ENCODE measurements around the gene RDM1. TPM values are rescaled to one million over a fixed set of nuclear protein-coding genes. Genes with fewer than 3 reads are reported as not detected.
"Not testable (repeated sequence)": the region's sequence is repeated elsewhere in the genome, so short reads cannot be mapped to it uniquely, and the experiment has no call there.

The RDM1 gene
- total RNA-seq, result 0.41 TPM

GRCh38 chr17:35930211-35931065 is at the start of gene RDM1:
TSS of gene RDM1 (minus strand) at chr17:35930773. CDS start at chr17:35930727, 46 bp downstream.
- no peak for FAIRE-seq
- peak; percentile 14 to 48 for DNase-seq (ENCODE audit: low spot score in 2 of 2)

GRCh38 chr17:35978346-35978745 is 47.8 kb upstream of the RDM1 start:
- no peak for FAIRE-seq
- no peak for DNase-seq (ENCODE audit: low spot score in 2 of 2)

GRCh38 chr17:35977509-35977908 is 46.9 kb upstream of the RDM1 start:
- DNase-seq (ENCODE audit: low spot score in 2 of 2) (no peak), FAIRE-seq (no peak)

GRCh38 chr17:35973333-35974260 is 43.0 kb upstream of the RDM1 start:
- DNase-seq (ENCODE audit: low spot score in 2 of 2) (no peak), FAIRE-seq (no peak)

- FAIRE-seq, result no peak
- DNase-seq (ENCODE audit: low spot score in 2 of 2), result no peak
Measured at GRCh38 chr17:35972945-35973332, 42.4 kb upstream of the RDM1 start.

GRCh38 chr17:35972535-35972934 is 42.0 kb upstream of the RDM1 start:
- DNase-seq (ENCODE audit: low spot score in 2 of 2) (no peak), FAIRE-seq (no peak)

- no peak for DNase-seq (ENCODE audit: low spot score in 2 of 2)
- FAIRE-seq, result no peak
Measured at GRCh38 chr17:35972066-35972465, 41.5 kb upstream of the RDM1 start.

- DNase-seq (ENCODE audit: low spot score in 2 of 2) (peak; percentile 19 to 61), FAIRE-seq (no peak)
Measured at GRCh38 chr17:35969558-35970380, 39.2 kb upstream of the RDM1 start.

- DNase-seq (ENCODE audit: low spot score in 2 of 2), result no peak
- FAIRE-seq, result no peak
Measured at GRCh38 chr17:35968520-35969054, 38.0 kb upstream of the RDM1 start.

- FAIRE-seq, result no peak
- DNase-seq (ENCODE audit: low spot score in 2 of 2), result no peak
Measured at GRCh38 chr17:35965272-35965671, 34.7 kb upstream of the RDM1 start.

- FAIRE-seq (no peak), DNase-seq (ENCODE audit: low spot score in 2 of 2) (no peak)
Measured at GRCh38 chr17:35963663-35964062, 33.1 kb upstream of the RDM1 start.

- no peak for FAIRE-seq
Measured at GRCh38 chr17:35953720-35954119, 23.1 kb upstream of the RDM1 start.

GRCh38 chr17:35949401-35949800 is 18.8 kb upstream of the RDM1 start:
- no peak for FAIRE-seq
- no peak for DNase-seq (ENCODE audit: low spot score in 2 of 2)

More at GRCh38 chr17:35953720-35954119, 23.1 kb upstream of the RDM1 start:
- DNase-seq (ENCODE audit: low spot score in 2 of 2), result no peak

- no peak for FAIRE-seq
- DNase-seq (ENCODE audit: low spot score in 2 of 2), result no peak
Measured at GRCh38 chr17:35948092-35948491, 17.5 kb upstream of the RDM1 start.

- DNase-seq (ENCODE audit: low spot score in 2 of 2) (peak in 1 of 2 donors; percentile 18), FAIRE-seq (no peak)
Measured at GRCh38 chr17:35947156-35947585, 16.6 kb upstream of the RDM1 start.

GRCh38 chr17:35944151-35944550 is 13.6 kb upstream of the RDM1 start:
- FAIRE-seq (no peak), DNase-seq (ENCODE audit: low spot score in 2 of 2) (no peak)

GRCh38 chr17:35943537-35943936 is 13.0 kb upstream of the RDM1 start, which contains the start of gene LYZL6:
TSS of gene LYZL6 (minus strand) at chr17:35943713. CDS start at chr17:35939356, 4,357 bp downstream.
- DNase-seq (ENCODE audit: low spot score in 2 of 2) (no peak), FAIRE-seq (no peak)

GRCh38 chr17:35942588-35943186 is 12.1 kb upstream of the RDM1 start:
- no peak for FAIRE-seq
- DNase-seq (ENCODE audit: low spot score in 2 of 2), result no peak

GRCh38 chr17:35938492-35938891 is 7.9 kb upstream of the RDM1 start:
- not testable (repeated sequence) for DNase-seq (ENCODE audit: low spot score in 2 of 2); FAIRE-seq
